ENCODE measurements around the gene FNDC8. TPM values are rescaled to one million over a fixed set of nuclear protein-coding genes. Genes with fewer than 3 reads are reported as not detected.
A peak's percentile ranks its signal among the peaks of the same experiment; 100 is the strongest.

The FNDC8 gene
- total and polyA plus RNA-seq, 11 donors: not detected

- H3K36me3 ChIP-seq: no peaks in the 10 kb centered on the region
- 51 to 60% (median 55%) methylated on average over 1 of the region's 1 CpG for WGBS, 4 donors
Measured at GRCh38 chr17:35080536-35080935, 40.9 kb upstream of the FNDC8 start.

GRCh38 chr17:35081638-35082037 is 39.8 kb upstream of the FNDC8 start:
- no peak overlapping the region for H3K27ac ChIP-seq
- 88 to 91% (median 89%) methylated on average over 1 of the region's 1 CpG for WGBS, 4 donors
- no peaks in the 10 kb centered on the region for H3K27me3 ChIP-seq
- intact Hi-C loops (cut with DNase I): loop anchor here in 1 of 10 donors (10.0 kb wide), 1 partner anchor 97 kb away; the partner anchor contains the start of gene LIG3
- no peaks in the 10 kb centered on the region for H3K36me3 ChIP-seq
- ATAC-seq (no peak), DNase-seq (no peak)
- no peak overlapping the region for H3K4me3 ChIP-seq
- TF ChIP-seq POLR2A (IDR thresholded peaks at IDR 0.05): no peak
- TF ChIP-seq CTCF (IDR thresholded peaks at IDR 0.05): no peak
- peaks cover 0 to 35% (median 0%) of the 10 kb centered on the region in 12 donors for H3K4me1 ChIP-seq
- H3K9me3 ChIP-seq: no peaks in the 10 kb centered on the region

More at GRCh38 chr17:35080536-35080935, 40.9 kb upstream of the FNDC8 start:
- no peaks in the 10 kb centered on the region for H3K27me3 ChIP-seq
- ATAC-seq (no peak), DNase-seq (no peak)
- intact Hi-C loops (cut with DNase I): loop anchor here in 1 of 10 donors (10.0 kb wide), 1 partner anchor 96 kb away; the partner anchor contains the start of gene LIG3
- TF ChIP-seq POLR2A (IDR thresholded peaks at IDR 0.05): no peak
- TF ChIP-seq CTCF (IDR thresholded peaks at IDR 0.05): no peak
- peak overlapping the region in 1 of 12 donors; percentile 12 for H3K27ac ChIP-seq
- peaks cover 0 to 35% (median 0%) of the 10 kb centered on the region in 12 donors for H3K4me1 ChIP-seq
- no peaks in the 10 kb centered on the region for H3K9me3 ChIP-seq
- no peak overlapping the region for H3K4me3 ChIP-seq

GRCh38 chr17:35082073-35082657 is 39.2 kb upstream of the FNDC8 start:
- Histone ChIP-seq H3K4me1 (peaks cover 0 to 40% (median 0%) of the 10 kb centered on the region in 12 donors), H3K36me3 (no peaks in the 10 kb centered on the region), H3K9me3 (no peaks in the 10 kb centered on the region), H3K27me3 (no peaks in the 10 kb centered on the region), H3K27ac (no peak overlapping the region), H3K4me3 (no peak overlapping the region)
- ATAC-seq: no peak
- TF ChIP-seq POLR2A (IDR thresholded peaks at IDR 0.05) (no peak), CTCF (IDR thresholded peaks at IDR 0.05) (no peak)
- 49 to 71% (median 65%) methylated on average over 3 of the region's 3 CpGs for WGBS, 4 donors
- intact Hi-C loops (cut with DNase I): loop anchor here in 1 of 10 donors (10.0 kb wide), 1 partner anchor 97 kb away; the partner anchor contains the start of gene LIG3
- no peak for DNase-seq

GRCh38 chr17:35083071-35083470 is 38.3 kb upstream of the FNDC8 start:
- DNase-seq (no peak), ATAC-seq (no peak)
- Histone ChIP-seq H3K4me1 (peaks cover 0 to 49% (median 6%) of the 10 kb centered on the region in 12 donors), H3K27me3 (no peaks in the 10 kb centered on the region), H3K36me3 (no peaks in the 10 kb centered on the region), H3K4me3 (no peak overlapping the region), H3K9me3 (no peaks in the 10 kb centered on the region), H3K27ac (no peak overlapping the region)
- TF ChIP-seq CTCF (IDR thresholded peaks at IDR 0.05) (no peak), POLR2A (IDR thresholded peaks at IDR 0.05) (no peak)
- intact Hi-C loops (cut with DNase I): loop anchor here in 1 of 10 donors (10.0 kb wide), 1 partner anchor 98 kb away; the partner anchor contains the start of gene LIG3
- 79 to 91% (median 87%) methylated on average over 2 of the region's 2 CpGs for WGBS, 4 donors

Measured in heart left ventricle (tissue), 16 donors.